Skeletal muscle cell (primary cell): ENCODE measurements around the gene ZNF407.
"Not testable (repeated sequence)": the region's sequence is repeated elsewhere in the genome, so short reads cannot be mapped to it uniquely, and the experiment has no call there.

Experiments used
- DNase-seq: peaks from one replicate; pipeline ENCODE4 v3.0.0-alpha.2; 2010; ENCODE audit warnings: low read depth
- H3K4me3 ChIP-seq: 2 replicates; pipeline ENCODE4 v1.5.1; 2011; ENCODE audit warnings: low read depth, mild to moderate bottlenecking, control low read depth, low read length, moderate library complexity

Gene ZNF407, protein sequence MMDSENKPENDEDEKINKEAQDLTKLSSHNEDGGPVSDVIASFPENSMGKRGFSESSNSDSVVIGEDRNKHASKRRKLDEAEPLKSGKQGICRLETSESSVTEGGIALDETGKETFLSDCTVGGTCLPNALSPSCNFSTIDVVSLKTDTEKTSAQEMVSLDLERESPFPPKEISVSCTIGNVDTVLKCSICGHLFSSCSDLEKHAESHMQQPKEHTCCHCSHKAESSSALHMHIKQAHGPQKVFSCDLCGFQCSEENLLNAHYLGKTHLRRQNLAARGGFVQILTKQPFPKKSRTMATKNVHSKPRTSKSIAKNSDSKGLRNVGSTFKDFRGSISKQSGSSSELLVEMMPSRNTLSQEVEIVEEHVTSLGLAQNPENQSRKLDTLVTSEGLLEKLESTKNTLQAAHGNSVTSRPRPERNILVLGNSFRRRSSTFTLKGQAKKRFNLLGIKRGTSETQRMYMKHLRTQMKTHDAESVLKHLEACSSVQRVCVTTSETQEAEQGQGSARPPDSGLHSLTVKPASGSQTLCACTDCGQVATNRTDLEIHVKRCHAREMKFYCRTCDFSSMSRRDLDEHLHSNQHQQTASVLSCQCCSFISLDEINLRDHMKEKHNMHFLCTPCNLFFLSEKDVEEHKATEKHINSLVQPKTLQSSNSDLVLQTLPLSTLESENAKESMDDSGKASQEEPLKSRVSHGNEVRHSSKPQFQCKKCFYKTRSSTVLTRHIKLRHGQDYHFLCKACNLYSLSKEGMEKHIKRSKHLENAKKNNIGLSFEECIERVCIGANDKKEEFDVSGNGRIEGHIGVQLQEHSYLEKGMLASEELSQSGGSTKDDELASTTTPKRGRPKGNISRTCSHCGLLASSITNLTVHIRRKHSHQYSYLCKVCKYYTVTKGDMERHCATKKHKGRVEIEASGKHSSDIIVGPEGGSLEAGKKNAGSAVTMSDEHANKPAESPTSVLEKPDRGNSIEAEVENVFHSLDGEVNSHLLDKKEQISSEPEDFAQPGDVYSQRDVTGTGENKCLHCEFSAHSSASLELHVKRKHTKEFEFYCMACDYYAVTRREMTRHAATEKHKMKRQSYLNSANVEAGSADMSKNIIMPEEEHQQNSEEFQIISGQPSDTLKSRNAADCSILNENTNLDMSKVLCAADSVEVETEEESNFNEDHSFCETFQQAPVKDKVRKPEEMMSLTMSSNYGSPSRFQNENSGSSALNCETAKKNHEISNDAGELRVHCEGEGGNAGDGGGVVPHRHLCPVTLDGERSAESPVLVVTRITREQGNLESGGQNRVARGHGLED (N-terminal part only)

GRCh38 chr18:74597662-74598349, at the start of gene ZNF407:
Gene ZNF407 (plus strand): TSS chr18:74597870. CDS start chr18:74631020, 33,150 bp downstream.
- peak within 1 kb of the TSS; percentile 94 for H3K4me3 ChIP-seq
- DNase-seq = peak; percentile 68

- DNase-seq = no peak
- H3K4me3 ChIP-seq = no peak overlapping the region
Observed at GRCh38 chr18:74549591-74550104, 48.0 kb upstream of the ZNF407 start.

DNA sequence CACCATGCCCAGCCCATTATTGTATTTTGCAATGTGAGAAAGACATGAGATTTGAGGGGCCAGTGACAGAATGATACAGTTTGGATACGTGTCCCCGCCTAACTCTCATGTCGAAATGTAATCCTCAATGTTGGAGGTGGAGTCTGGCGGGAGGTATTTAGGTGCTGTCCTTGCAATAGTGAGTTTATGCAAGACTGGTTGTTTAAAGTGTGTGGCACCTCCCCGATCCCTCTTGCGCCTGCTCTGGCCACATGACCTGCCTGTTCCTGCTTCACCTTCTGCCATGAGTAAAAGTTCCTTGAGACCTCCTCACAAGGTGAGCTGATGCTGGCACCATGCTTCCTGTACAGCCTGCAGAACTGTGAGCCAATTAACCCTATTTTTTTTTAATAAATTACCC, 46.8 kb upstream of the ZNF407 start:
- H3K4me3 ChIP-seq = no peak overlapping the region

GRCh38 chr18:74551452-74551851, 46.2 kb upstream of the ZNF407 start:
- no peak for DNase-seq
- no peak overlapping the region for H3K4me3 ChIP-seq

More for the DNA sequence above, 46.8 kb upstream of the ZNF407 start:
- no peak for DNase-seq

- peak; percentile 36 for DNase-seq
- no peak overlapping the region for H3K4me3 ChIP-seq
Observed at GRCh38 chr18:74551936-74552555, 45.6 kb upstream of the ZNF407 start.

DNA sequence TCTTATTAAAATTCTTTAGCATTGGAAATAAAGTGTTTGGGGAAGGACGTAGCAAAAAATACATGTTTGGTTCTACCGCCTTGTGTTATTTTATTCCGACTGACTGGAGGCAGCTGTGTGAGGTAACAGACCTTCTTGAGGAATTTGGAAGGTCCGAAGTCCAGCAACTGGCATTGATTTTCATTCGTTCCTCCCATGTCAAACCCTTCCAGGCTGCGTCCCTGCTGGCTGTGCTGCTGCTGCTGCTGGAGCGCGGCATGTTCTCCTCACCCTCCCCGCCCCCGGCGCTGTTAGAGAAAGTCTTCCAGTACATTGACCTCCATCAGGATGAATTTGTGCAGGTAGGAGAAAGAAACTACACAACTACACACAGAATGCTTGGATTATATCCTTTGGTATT, 41.5 kb upstream of the ZNF407 start:
- H3K4me3 ChIP-seq = no peak overlapping the region
- DNase-seq = no peak

GRCh38 chr18:74558096-74558495, 39.6 kb upstream of the ZNF407 start:
- no peak overlapping the region for H3K4me3 ChIP-seq
- DNase-seq = no peak

DNA sequence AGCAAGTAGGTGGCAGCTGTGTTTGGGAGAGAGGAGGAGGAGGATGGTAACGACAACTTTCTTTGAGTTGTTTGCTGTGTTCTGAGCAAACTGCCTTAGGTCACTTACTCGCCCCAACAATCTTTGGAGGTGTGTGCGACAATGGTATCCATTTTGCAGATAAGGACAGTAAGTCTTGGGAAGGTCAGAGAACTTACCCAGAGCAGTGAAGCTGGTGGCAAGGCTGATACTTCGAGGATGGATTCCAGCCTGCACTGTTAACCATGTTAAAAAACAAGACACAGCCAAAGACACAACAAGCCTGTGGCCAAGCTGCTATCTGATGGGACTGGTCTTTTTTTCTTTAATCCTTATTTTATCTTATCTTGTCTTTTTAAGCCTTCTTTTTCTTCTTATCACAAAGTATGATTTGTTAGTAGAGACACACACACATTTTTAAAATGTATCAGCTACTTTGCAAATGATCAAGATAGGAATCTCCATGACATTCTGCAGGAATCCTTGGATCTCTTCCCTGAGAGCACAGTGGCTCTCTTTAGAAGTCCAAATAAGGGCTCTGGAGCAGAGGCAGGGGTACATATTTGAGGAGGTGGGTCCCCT, 35.4 kb upstream of the ZNF407 start:
- no peak for DNase-seq
- no peak overlapping the region for H3K4me3 ChIP-seq

GRCh38 chr18:74562775-74563174, 34.9 kb upstream of the ZNF407 start:
- DNase-seq = no peak
- no peak overlapping the region for H3K4me3 ChIP-seq

DNA sequence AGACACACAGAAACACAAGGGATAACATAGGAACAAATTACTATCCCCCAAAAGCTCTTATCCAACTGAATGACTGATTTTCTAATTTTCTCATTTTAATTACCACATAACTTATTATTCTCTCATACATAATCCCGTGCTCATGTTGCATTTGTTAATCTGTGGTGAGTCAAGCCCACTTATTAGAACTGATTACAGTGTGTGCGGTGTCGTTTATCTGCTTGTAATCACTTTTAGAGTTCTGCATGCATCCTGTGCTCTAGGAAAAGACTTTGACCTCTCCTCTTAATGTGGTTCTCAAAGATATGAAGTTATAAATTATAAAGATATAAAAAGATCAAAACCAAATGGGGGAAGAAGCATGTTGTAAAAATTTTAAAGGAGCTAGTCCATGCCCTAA, 33.7 kb upstream of the ZNF407 start:
- no peak overlapping the region for H3K4me3 ChIP-seq
- DNase-seq = no peak

DNA sequence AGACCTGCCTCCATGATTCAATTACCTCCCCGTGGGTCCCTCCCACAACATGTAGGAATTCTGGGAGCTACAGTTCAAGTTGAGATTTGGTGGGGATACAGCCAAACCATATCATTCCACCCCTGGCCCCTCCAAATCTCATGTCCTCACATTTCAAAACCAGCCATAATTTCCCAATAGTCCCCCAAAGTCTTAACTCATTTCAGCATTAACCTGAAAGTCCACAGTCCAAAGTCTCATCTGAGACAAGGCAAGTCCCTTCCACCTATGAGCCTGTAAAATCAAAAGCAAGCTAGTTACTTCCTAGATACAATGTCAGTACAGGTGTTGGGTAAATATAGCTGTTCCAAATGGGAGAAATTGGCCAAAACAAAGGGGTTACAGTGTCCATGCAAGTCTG, 32.5 kb upstream of the ZNF407 start:
- H3K4me3 ChIP-seq, DNase-seq: not testable (repeated sequence)

DNA sequence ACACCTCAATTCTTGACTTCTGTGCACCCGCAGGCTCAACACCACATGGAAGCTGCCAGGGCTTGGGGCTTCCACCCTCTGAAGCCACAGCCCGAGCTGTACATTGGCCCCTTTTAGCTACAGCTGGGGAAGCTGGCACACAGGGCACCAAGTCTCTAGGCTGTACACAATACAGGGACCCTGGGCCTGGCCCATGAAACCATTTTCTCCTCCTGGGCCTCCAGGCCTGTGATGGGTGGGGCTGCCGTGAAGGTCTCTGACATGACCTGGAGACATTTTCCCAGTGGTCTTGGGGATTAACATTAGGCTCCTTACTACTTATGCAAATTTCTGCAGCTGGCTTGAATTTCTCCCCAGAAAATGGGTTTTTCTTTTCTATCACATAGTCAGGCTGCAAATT, 31.7 kb upstream of the ZNF407 start:
- not testable (repeated sequence) for DNase-seq, H3K4me3 ChIP-seq

- no peak for DNase-seq
Observed at GRCh38 chr18:74567822-74568221, 29.8 kb upstream of the ZNF407 start.

GRCh38 chr18:74569401-74569800, 28.3 kb upstream of the ZNF407 start:
- DNase-seq = no peak
- no peak overlapping the region for H3K4me3 ChIP-seq

More at GRCh38 chr18:74567822-74568221, 29.8 kb upstream of the ZNF407 start:
- no peak overlapping the region for H3K4me3 ChIP-seq

- no peak for DNase-seq
- no peak overlapping the region for H3K4me3 ChIP-seq
Observed at GRCh38 chr18:74570266-74570665, 27.4 kb upstream of the ZNF407 start.

GRCh38 chr18:74571895-74572680, 25.6 kb upstream of the ZNF407 start:
- no peak for DNase-seq
- no peak overlapping the region for H3K4me3 ChIP-seq

- H3K4me3 ChIP-seq = no peak overlapping the region
Observed at GRCh38 chr18:74573053-74573452, 24.6 kb upstream of the ZNF407 start.

More at GRCh38 chr18:74573053-74573452, 24.6 kb upstream of the ZNF407 start:
- no peak for DNase-seq
